HepG2 (cell line): Measurements from ENCODE around the gene HTRA3. TPM values are rescaled to one million over a fixed set of nuclear protein-coding genes. Genes with fewer than 3 reads are reported as not detected.
A peak's percentile ranks its signal among the peaks of the same experiment; 100 is the strongest.

Experiments
- AGO1 ChIP-seq: fragments of 200-400 bp; formaldehyde crosslinking; IDR thresholded peaks from 2 replicates; pipeline ENCODE4 v1.6.1; 2017; ENCODE audit warnings: mild to moderate bottlenecking, low read depth, low read length, moderate library complexity; ENCODE audit not compliant: poor library complexity, severe bottlenecking
- FOXM1 ChIP-seq: sonication (generic); formaldehyde crosslinking; IDR thresholded peaks from 2 replicates; pipeline ENCODE4 v1.5.0; 2020; ENCODE audit warnings: missing genetic modification reagents
- HDAC2 ChIP-seq: sonication (generic); formaldehyde crosslinking; IDR thresholded peaks from 2 replicates; pipeline ENCODE4 v1.4.0; 2020; ENCODE audit warnings: missing genetic modification reagents
- KDM4B ChIP-seq: sonication (generic); formaldehyde crosslinking; IDR thresholded peaks from 2 replicates; pipeline ENCODE4 v1.4.0; 2020; ENCODE audit warnings: missing genetic modification reagents
- NFIC ChIP-seq: IDR thresholded peaks from 2 replicates; pipeline ENCODE4 v1.6.1; 2012; ENCODE audit warnings: mild to moderate bottlenecking, low read length, inconsistent platforms
- PHF21A ChIP-seq: sonication (generic); formaldehyde crosslinking; IDR thresholded peaks from 2 replicates; pipeline ENCODE4 v1.5.0; 2020; ENCODE audit warnings: mild to moderate bottlenecking, missing genetic modification reagents
- RAD21 ChIP-seq: fragments of 450-650 bp; formaldehyde crosslinking; IDR thresholded peaks from 2 replicates; pipeline ENCODE4 v1.5.0; 2020; ENCODE audit warnings: mild to moderate bottlenecking
- SAFB2 ChIP-seq: sonication (generic); formaldehyde crosslinking; IDR thresholded peaks from 2 replicates; pipeline ENCODE4 v1.5.1; 2020; ENCODE audit warnings: missing genetic modification reagents, low read depth, mild to moderate bottlenecking, borderline replicate concordance
- SNAPC2 ChIP-seq: sonication (generic); formaldehyde crosslinking; IDR thresholded peaks from 2 replicates; pipeline ENCODE4 v1.8.1; 2022; ENCODE audit warnings: mild to moderate bottlenecking, missing genetic modification reagents
- SOX6 ChIP-seq, 2 experiments: fragments of 450-650 bp in 1 of 2; sonication (generic) in 1 of 2; formaldehyde crosslinking in 1 of 2; IDR thresholded peaks; 2 replicates each; pipeline versions ENCODE4 v1.4.0 to v1.6.1; 2017 to 2020; ENCODE audit warnings: antibody characterized with exemption in 1 of 2, mild to moderate bottlenecking in 1 of 2, missing genetic modification reagents in 1 of 2
- SYNCRIP ChIP-seq: fragments of 200-400 bp; formaldehyde crosslinking; IDR thresholded peaks from 2 replicates; pipeline ENCODE4 v1.6.1; 2018; ENCODE audit warnings: mild to moderate bottlenecking, low read depth, low read length; ENCODE audit not compliant: insufficient read depth
- XRCC5 ChIP-seq: fragments of 200-400 bp; formaldehyde crosslinking; optimal IDR thresholded peaks from 2 replicates; pipeline ENCODE3; 2017; ENCODE audit warnings: mild to moderate bottlenecking, low read length
- YEATS4 ChIP-seq: sonication (generic); formaldehyde crosslinking; IDR thresholded peaks from 2 replicates; pipeline ENCODE4 v1.4.0; 2020; ENCODE audit warnings: missing genetic modification reagents, borderline replicate concordance
- ZFX ChIP-seq: sonication (generic); formaldehyde crosslinking; IDR thresholded peaks from 2 replicates; pipeline ENCODE4 v1.4.0; 2020; ENCODE audit warnings: mild to moderate bottlenecking, low read depth, missing genetic modification reagents, moderate library complexity
- ZNF17 ChIP-seq: sonication (generic); formaldehyde crosslinking; IDR thresholded peaks from 2 replicates; pipeline ENCODE4 v1.5.0; 2020; ENCODE audit warnings: mild to moderate bottlenecking, missing genetic modification reagents
- ZNF343 ChIP-seq: sonication (generic); formaldehyde crosslinking; IDR thresholded peaks from 2 replicates; pipeline ENCODE4 v1.4.0; 2020; ENCODE audit warnings: mild to moderate bottlenecking, missing genetic modification reagents
- ZNF44 ChIP-seq: sonication (generic); formaldehyde crosslinking; IDR thresholded peaks from 2 replicates; pipeline ENCODE4 v1.5.1; 2020; ENCODE audit warnings: mild to moderate bottlenecking, missing genetic modification reagents
- ZNF775 ChIP-seq: sonication (generic); formaldehyde crosslinking; IDR thresholded peaks from 2 replicates; pipeline ENCODE4 v1.4.0; 2020; ENCODE audit warnings: missing genetic modification reagents, mild to moderate bottlenecking, moderate library complexity, borderline replicate concordance
- polyA plus RNA-seq, 8 experiments: library from polyadenylated mRNA; depleted of rRNA in 3 of 8; stranded (reverse) in 7 of 8; unstranded in 1 of 8; fragments of >200 nt; fragmentation: Illumina TruSeq in 4 of 8; extraction: Trizol in 4 of 8; gene quantifications; 2 replicates each; pipeline versions ENCODE4 v1.2.1 to v1.2.3, GENCODE V29; 2011 to 2016; ENCODE audit warnings: low read depth in 4 of 8, missing spikeins in 1 of 8, mixed read lengths in 1 of 8; ENCODE audit not compliant: insufficient read depth in 1 of 8
- total RNA-seq, 5 experiments: library from RNA; depleted of rRNA; stranded (reverse); fragments of >200 nt; fragmentation: Illumina TruSeq; extraction: Trizol; gene quantifications; 2 replicates each; pipeline ENCODE4 v1.2.3, GENCODE V29; 2016; ENCODE audit warnings: low read depth in 1 of 5
- TF ChIP-seq, protein P1 (sequence below): sonication (generic); formaldehyde crosslinking; IDR thresholded peaks from 2 replicates; pipeline ENCODE4 v1.5.0; 2020; ENCODE audit warnings: missing genetic modification reagents, mild to moderate bottlenecking, borderline replicate concordance
- TF ChIP-seq, protein P2 (sequence below): sonication (generic); formaldehyde crosslinking; IDR thresholded peaks from 2 replicates; pipeline ENCODE4 v1.4.0; 2020; ENCODE audit warnings: mild to moderate bottlenecking, missing genetic modification reagents
- TF ChIP-seq, protein P3 (sequence below): sonication (generic); formaldehyde crosslinking; IDR thresholded peaks from 2 replicates; pipeline ENCODE4 v1.8.0; 2022; ENCODE audit warnings: mild to moderate bottlenecking, missing genetic modification reagents, moderate library complexity
- TF ChIP-seq, protein P4 (sequence below): sonication (generic); formaldehyde crosslinking; IDR thresholded peaks from 2 replicates; pipeline ENCODE4 v1.4.0; 2020; ENCODE audit warnings: missing genetic modification reagents
- TF ChIP-seq, protein P5 (sequence below): sonication (generic); formaldehyde crosslinking; IDR thresholded peaks from 2 replicates; pipeline ENCODE4 v1.5.0; 2020; ENCODE audit warnings: mild to moderate bottlenecking, low read depth, missing genetic modification reagents, borderline replicate concordance
- TF ChIP-seq, protein P6 (sequence below): sonication (generic); formaldehyde crosslinking; IDR thresholded peaks from 2 replicates; pipeline ENCODE4 v1.5.0; 2020; ENCODE audit warnings: mild to moderate bottlenecking, missing genetic modification reagents

Gene HTRA3
- total and polyA plus RNA-seq, 2 of the 13 experiments (the other 11 are each of a cell fraction or from before 2014, with no cell fraction given): 0.17 TPM; not detected in 1

DNA sequence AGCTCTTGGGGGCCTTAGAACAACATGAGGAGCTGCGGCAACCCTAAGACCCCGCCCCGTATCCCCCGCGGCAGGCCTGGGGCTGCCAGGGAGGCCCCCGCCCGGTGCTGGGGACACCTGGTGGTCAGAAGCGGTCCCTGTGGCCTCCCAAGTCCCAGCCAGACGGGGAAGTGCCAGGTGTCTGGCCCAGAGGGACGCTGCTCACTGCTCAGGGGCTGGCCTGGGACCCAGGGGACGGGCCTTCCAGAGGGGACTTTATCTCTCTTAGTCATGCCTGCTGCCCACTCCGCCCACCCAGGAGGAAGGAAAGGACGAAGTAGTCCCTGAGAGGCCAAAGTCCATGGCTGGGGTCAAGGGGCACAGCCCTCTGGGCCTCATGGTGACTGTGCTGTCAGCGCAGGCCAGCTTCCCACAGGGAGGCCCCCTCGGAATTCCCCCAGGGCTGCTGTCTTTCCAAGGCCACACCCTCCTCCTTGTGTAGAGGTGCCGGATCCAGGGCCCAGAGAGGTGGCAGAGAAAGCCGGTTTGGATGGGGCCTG lies 31.0 kb upstream of the HTRA3 start (continued):
- no peak for TF ChIP-seq ZNF44 (CRISPR knock-in tag)
- peak; percentile 66 for TF ChIP-seq ZFX
- TF ChIP-seq YEATS4 (CRISPR knock-in tag): no peak
- TF ChIP-seq NFIC: 0 out of 2 replicates have a peak, but pooled peaks have one; percentile 21
- no peak for TF ChIP-seq SOX6 (IDR thresholded peaks at IDR 0.05)
- peak; percentile 52; the same call in 1 of the 2 replicates for TF ChIP-seq SOX6 (CRISPR knock-in tag; IDR thresholded peaks at IDR 0.05)
- no peak for TF ChIP-seq FOXM1 (CRISPR knock-in tag)
- TF ChIP-seq AGO1: no peak
- TF ChIP-seq, protein P1, sequence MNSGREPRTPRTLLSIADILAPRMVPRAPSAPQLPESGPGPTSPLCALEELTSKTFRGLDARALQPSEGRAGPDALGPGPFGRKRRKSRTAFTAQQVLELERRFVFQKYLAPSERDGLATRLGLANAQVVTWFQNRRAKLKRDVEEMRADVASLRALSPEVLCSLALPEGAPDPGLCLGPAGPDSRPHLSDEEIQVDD (CRISPR knock-in tag): no peak
- TF ChIP-seq, protein P2, sequence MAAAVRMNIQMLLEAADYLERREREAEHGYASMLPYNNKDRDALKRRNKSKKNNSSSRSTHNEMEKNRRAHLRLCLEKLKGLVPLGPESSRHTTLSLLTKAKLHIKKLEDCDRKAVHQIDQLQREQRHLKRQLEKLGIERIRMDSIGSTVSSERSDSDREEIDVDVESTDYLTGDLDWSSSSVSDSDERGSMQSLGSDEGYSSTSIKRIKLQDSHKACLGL (CRISPR knock-in tag): 0 out of 2 replicates have a peak, but pooled peaks have one; percentile 26
- TF ChIP-seq KDM4B (CRISPR knock-in tag): no peak
- no peak for TF ChIP-seq ZNF775 (CRISPR knock-in tag)
- TF ChIP-seq ZNF17 (CRISPR knock-in tag): no peak
- TF ChIP-seq, protein P3, sequence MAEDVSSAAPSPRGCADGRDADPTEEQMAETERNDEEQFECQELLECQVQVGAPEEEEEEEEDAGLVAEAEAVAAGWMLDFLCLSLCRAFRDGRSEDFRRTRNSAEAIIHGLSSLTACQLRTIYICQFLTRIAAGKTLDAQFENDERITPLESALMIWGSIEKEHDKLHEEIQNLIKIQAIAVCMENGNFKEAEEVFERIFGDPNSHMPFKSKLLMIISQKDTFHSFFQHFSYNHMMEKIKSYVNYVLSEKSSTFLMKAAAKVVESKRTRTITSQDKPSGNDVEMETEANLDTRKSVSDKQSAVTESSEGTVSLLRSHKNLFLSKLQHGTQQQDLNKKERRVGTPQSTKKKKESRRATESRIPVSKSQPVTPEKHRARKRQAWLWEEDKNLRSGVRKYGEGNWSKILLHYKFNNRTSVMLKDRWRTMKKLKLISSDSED (CRISPR knock-in tag): no peak
- TF ChIP-seq RAD21: peak; percentile 57
- TF ChIP-seq, protein P4, sequence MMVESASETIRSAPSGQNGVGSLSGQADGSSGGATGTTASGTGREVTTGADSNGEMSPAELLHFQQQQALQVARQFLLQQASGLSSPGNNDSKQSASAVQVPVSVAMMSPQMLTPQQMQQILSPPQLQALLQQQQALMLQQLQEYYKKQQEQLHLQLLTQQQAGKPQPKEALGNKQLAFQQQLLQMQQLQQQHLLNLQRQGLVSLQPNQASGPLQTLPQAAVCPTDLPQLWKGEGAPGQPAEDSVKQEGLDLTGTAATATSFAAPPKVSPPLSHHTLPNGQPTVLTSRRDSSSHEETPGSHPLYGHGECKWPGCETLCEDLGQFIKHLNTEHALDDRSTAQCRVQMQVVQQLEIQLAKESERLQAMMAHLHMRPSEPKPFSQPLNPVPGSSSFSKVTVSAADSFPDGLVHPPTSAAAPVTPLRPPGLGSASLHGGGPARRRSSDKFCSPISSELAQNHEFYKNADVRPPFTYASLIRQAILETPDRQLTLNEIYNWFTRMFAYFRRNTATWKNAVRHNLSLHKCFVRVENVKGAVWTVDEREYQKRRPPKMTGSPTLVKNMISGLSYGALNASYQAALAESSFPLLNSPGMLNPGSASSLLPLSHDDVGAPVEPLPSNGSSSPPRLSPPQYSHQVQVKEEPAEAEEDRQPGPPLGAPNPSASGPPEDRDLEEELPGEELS (CRISPR knock-in tag): peak; percentile 37; the same call in 1 of the 2 replicates
- TF ChIP-seq SNAPC2 (CRISPR knock-in tag): no peak
- TF ChIP-seq, protein P5, sequence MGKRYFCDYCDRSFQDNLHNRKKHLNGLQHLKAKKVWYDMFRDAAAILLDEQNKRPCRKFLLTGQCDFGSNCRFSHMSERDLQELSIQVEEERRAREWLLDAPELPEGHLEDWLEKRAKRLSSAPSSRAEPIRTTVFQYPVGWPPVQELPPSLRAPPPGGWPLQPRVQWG (CRISPR knock-in tag): no peak
- TF ChIP-seq HDAC2: peak; percentile 59
- TF ChIP-seq ZNF343: no peak
- TF ChIP-seq, protein P6, sequence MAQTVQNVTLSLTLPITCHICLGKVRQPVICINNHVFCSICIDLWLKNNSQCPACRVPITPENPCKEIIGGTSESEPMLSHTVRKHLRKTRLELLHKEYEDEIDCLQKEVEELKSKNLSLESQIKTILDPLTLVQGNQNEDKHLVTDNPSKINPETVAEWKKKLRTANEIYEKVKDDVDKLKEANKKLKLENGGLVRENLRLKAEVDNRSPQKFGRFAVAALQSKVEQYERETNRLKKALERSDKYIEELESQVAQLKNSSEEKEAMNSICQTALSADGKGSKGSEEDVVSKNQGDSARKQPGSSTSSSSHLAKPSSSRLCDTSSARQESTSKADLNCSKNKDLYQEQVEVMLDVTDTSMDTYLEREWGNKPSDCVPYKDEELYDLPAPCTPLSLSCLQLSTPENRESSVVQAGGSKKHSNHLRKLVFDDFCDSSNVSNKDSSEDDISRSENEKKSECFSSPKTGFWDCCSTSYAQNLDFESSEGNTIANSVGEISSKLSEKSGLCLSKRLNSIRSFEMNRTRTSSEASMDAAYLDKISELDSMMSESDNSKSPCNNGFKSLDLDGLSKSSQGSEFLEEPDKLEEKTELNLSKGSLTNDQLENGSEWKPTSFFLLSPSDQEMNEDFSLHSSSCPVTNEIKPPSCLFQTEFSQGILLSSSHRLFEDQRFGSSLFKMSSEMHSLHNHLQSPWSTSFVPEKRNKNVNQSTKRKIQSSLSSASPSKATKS (CRISPR knock-in tag): no peak
- TF ChIP-seq XRCC5: peak; percentile 78
- no peak for TF ChIP-seq SYNCRIP
- peak; percentile 49; the same call in 1 of the 2 replicates for TF ChIP-seq PHF21A (CRISPR knock-in tag)
- TF ChIP-seq SAFB2 (CRISPR knock-in tag): no peak
